ENCODE data around the gene PPIH. TPM values are rescaled to one million over a fixed set of nuclear protein-coding genes. Genes with fewer than 3 reads are reported as not detected.

The PPIH gene
- polyA plus RNA-seq, 1 donor from 2014 or later = 85.0 TPM

DNA sequence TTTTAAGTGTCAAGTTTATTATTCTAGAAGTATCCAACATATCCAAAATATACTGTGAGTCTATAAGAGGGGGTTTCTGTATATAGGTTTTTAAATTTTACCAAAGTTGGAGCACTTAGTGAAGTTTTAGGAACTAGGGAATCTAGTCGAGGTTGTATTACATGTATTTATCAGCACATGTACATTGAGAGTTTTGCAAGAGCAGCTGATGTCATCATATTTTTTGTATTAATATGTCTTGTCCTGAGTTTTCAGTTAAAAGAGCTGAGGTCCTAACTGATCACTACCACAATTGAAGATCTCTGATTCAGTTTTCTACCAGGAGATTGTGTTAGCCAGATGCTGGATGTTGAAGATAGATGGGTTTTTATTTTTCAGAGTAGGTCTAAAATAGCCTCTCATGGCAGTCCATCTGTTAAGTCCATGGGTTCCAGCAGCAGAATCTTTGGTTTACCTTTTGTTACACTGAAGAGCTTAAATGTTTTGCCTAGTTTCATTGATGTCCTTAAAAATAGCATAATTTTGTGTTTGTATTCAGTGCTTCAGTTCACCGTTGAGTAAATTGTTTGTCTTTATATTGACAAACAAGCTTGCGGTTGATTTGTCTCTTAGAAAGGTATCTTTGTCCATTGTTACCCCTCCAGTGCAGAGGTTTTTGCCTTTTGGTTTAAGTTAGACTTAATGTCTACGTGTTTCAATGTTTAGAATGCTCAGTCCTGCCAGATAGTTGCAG lies 40.0 kb downstream of the PPIH start:
- H3K9me3 ChIP-seq (ENCODE audit: low read length) = no peaks in the 10 kb centered on the region
- no peaks in the 10 kb centered on the region for H3F3A ChIP-seq (ENCODE audit: insufficient read depth, low read length, poor library complexity, severe bottlenecking)
- H2AFZ ChIP-seq (ENCODE audit: low read depth, low read length) = no peak overlapping the region
- H3K27ac ChIP-seq (ENCODE audit: low read length) = no peak overlapping the region
- H3K4me2 ChIP-seq (ENCODE audit: low read length) = no peak overlapping the region
- no peaks in the 10 kb centered on the region for H3K27me3 ChIP-seq (ENCODE audit: insufficient read depth, low read depth, low read length)
- H4K20me1 ChIP-seq (ENCODE audit: insufficient read depth) = no peaks in the 10 kb centered on the region
- peaks cover 20% of the 10 kb centered on the region for H3K36me3 ChIP-seq (ENCODE audit: insufficient read depth, low read length)
- no peak overlapping the region for H3K4me3 ChIP-seq (ENCODE audit: low read length)
- H3K9ac ChIP-seq (ENCODE audit: low read length) = no peak overlapping the region
- peaks cover 19% of the 10 kb centered on the region for H3K79me2 ChIP-seq (replicated peaks; ENCODE audit: insufficient read depth, low read length)
- H3K9me2 ChIP-seq (ENCODE audit: insufficient read depth, low read length) = no peaks in the 10 kb centered on the region
- TF ChIP-seq POLR2AphosphoS5 (IDR thresholded peaks at IDR 0.05) (no peak), EP300 (conservative IDR thresholded peaks at IDR 0.05; ENCODE audit: poor library complexity, severe bottlenecking) (no peak), EZH2 (IDR thresholded peaks at IDR 0.05; ENCODE audit: borderline replicate concordance, insufficient read depth, low read length, poor library complexity, severe bottlenecking) (no peak), SMC3 (conservative IDR thresholded peaks at IDR 0.05; ENCODE audit: poor library complexity) (no peak), MXI1 (conservative IDR thresholded peaks at IDR 0.05; ENCODE audit: poor library complexity, severe bottlenecking) (no peak), RAD21 (conservative IDR thresholded peaks at IDR 0.05) (no peak), TAF1 (IDR thresholded peaks at IDR 0.05; ENCODE audit: low read depth) (no peak)
- TF ChIP-seq, protein P1, sequence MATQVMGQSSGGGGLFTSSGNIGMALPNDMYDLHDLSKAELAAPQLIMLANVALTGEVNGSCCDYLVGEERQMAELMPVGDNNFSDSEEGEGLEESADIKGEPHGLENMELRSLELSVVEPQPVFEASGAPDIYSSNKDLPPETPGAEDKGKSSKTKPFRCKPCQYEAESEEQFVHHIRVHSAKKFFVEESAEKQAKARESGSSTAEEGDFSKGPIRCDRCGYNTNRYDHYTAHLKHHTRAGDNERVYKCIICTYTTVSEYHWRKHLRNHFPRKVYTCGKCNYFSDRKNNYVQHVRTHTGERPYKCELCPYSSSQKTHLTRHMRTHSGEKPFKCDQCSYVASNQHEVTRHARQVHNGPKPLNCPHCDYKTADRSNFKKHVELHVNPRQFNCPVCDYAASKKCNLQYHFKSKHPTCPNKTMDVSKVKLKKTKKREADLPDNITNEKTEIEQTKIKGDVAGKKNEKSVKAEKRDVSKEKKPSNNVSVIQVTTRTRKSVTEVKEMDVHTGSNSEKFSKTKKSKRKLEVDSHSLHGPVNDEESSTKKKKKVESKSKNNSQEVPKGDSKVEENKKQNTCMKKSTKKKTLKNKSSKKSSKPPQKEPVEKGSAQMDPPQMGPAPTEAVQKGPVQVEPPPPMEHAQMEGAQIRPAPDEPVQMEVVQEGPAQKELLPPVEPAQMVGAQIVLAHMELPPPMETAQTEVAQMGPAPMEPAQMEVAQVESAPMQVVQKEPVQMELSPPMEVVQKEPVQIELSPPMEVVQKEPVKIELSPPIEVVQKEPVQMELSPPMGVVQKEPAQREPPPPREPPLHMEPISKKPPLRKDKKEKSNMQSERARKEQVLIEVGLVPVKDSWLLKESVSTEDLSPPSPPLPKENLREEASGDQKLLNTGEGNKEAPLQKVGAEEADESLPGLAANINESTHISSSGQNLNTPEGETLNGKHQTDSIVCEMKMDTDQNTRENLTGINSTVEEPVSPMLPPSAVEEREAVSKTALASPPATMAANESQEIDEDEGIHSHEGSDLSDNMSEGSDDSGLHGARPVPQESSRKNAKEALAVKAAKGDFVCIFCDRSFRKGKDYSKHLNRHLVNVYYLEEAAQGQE (IDR thresholded peaks at IDR 0.05; ENCODE audit: borderline replicate concordance) = no peak
- TF ChIP-seq, protein P2, sequence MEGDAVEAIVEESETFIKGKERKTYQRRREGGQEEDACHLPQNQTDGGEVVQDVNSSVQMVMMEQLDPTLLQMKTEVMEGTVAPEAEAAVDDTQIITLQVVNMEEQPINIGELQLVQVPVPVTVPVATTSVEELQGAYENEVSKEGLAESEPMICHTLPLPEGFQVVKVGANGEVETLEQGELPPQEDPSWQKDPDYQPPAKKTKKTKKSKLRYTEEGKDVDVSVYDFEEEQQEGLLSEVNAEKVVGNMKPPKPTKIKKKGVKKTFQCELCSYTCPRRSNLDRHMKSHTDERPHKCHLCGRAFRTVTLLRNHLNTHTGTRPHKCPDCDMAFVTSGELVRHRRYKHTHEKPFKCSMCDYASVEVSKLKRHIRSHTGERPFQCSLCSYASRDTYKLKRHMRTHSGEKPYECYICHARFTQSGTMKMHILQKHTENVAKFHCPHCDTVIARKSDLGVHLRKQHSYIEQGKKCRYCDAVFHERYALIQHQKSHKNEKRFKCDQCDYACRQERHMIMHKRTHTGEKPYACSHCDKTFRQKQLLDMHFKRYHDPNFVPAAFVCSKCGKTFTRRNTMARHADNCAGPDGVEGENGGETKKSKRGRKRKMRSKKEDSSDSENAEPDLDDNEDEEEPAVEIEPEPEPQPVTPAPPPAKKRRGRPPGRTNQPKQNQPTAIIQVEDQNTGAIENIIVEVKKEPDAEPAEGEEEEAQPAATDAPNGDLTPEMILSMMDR (IDR thresholded peaks at IDR 0.05; ENCODE audit: poor library complexity, severe bottlenecking) = no peak

DNA sequence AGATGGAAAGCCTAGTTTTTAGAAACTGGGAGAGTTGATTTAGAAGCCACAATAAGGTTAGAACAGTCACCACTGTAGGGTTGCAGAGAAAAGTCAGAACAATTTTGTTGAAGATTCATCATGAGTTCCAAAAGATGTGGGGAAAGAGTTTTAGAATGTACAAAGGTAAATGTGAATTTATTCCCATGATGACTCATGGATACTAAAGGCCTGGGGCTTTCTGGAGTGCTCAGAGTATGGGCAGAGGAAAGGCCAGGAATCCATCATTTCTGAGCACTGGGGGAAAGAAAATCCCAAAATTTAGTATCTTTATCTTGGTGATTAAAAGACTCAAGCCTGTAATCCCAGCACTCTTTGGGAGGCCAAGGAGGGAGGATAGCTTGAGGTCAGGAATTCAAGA lies 41.8 kb downstream of the PPIH start:
- H3K4me2 ChIP-seq (ENCODE audit: low read length) = no peak overlapping the region
- no peaks in the 10 kb centered on the region for H3F3A ChIP-seq (ENCODE audit: insufficient read depth, low read length, poor library complexity, severe bottlenecking)
- H3K79me2 ChIP-seq (replicated peaks; ENCODE audit: insufficient read depth, low read length) = peaks cover 6% of the 10 kb centered on the region
- H3K27me3 ChIP-seq (ENCODE audit: insufficient read depth, low read depth, low read length) = no peaks in the 10 kb centered on the region
- no peak overlapping the region for H3K27ac ChIP-seq (ENCODE audit: low read length)
- no peak overlapping the region for H2AFZ ChIP-seq (ENCODE audit: low read depth, low read length)
- no peak overlapping the region for H3K4me3 ChIP-seq (ENCODE audit: low read length)
- no peaks in the 10 kb centered on the region for H3K9me2 ChIP-seq (ENCODE audit: insufficient read depth, low read length)
- no peak for TF ChIP-seq TAF1 (IDR thresholded peaks at IDR 0.05; ENCODE audit: low read depth)
- H3K36me3 ChIP-seq (ENCODE audit: insufficient read depth, low read length) = peaks cover 20% of the 10 kb centered on the region
- no peak overlapping the region for H3K9ac ChIP-seq (ENCODE audit: low read length)
- H4K20me1 ChIP-seq (ENCODE audit: insufficient read depth) = no peaks in the 10 kb centered on the region
- no peaks in the 10 kb centered on the region for H3K9me3 ChIP-seq (ENCODE audit: low read length)

All from neural cell (in vitro differentiated cells).